ENCODE measurements around the gene AFG1L. TPM values are rescaled to one million over a fixed set of nuclear protein-coding genes. Genes with fewer than 3 reads are reported as not detected.

Gene AFG1L
- total RNA-seq, 1 donor from 2014 or later = 0.53 TPM

DNA sequence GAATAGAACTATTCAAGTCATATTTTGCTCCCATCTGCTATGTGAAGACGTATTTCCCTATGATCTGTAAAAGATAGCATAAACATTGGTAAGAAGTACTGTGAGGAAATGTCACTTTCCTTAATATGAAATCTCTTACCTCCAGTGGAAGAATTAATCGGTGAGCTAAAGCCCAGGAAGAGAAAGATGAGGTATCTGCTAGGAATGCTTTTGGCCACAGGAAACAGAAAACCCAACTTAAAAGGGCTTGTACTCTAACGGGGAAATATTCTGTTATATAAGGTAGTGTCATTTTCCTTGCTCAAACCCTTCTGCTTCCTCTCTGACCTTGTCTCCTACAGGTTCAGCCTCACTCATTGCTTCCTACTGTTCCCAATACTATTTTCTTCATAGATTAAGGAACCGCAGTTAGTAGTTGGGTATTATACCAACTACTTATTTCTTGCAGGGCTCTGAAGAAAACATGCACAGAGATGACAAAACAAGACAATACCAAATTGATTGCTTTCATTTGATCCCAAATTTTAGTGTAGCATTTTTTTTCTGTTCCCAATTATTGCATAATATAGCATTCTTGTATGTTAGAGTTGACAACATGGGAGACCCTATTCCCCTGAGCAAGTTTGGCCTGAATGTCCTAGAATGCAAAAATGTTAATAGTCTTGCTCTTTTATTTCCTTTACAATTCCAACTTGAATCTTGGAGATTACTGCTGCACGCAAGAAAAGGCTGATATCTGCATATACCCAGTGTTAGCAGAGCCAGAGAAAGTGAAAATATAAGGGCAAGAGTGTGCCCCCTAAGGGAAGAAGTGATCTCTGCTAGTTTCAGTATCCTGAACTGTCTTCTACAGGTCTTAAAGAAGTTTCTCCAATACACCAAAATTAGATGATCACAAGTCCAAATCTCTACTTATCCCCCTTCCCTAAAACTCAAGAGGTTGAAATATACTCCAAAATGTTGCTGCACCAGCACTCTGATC, 65.3 kb downstream of the AFG1L start:
- intact Hi-C loops (cut with DNase I) = no loop called here
- TF ChIP-seq, protein P1, sequence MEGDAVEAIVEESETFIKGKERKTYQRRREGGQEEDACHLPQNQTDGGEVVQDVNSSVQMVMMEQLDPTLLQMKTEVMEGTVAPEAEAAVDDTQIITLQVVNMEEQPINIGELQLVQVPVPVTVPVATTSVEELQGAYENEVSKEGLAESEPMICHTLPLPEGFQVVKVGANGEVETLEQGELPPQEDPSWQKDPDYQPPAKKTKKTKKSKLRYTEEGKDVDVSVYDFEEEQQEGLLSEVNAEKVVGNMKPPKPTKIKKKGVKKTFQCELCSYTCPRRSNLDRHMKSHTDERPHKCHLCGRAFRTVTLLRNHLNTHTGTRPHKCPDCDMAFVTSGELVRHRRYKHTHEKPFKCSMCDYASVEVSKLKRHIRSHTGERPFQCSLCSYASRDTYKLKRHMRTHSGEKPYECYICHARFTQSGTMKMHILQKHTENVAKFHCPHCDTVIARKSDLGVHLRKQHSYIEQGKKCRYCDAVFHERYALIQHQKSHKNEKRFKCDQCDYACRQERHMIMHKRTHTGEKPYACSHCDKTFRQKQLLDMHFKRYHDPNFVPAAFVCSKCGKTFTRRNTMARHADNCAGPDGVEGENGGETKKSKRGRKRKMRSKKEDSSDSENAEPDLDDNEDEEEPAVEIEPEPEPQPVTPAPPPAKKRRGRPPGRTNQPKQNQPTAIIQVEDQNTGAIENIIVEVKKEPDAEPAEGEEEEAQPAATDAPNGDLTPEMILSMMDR (IDR thresholded peaks at IDR 0.05) = no peak
- H3K4me3 ChIP-seq = no peak overlapping the region
- no peaks in the 10 kb centered on the region for H3K9me3 ChIP-seq
- H3K27me3 ChIP-seq = no peaks in the 10 kb centered on the region
- H3K36me3 ChIP-seq = peaks cover 0 to 5% of the 10 kb centered on the region in 2 donors
- H3K27ac ChIP-seq = no peak overlapping the region
- no peaks in the 10 kb centered on the region for H3K4me1 ChIP-seq
- no peak for DNase-seq (ENCODE audit: low spot score in 2 of 2)

- Histone ChIP-seq H3K36me3 (peaks cover 0 to 5% of the 10 kb centered on the region in 2 donors), H3K4me3 (no peak overlapping the region), H3K27ac (no peak overlapping the region), H3K27me3 (no peaks in the 10 kb centered on the region), H3K9me3 (no peaks in the 10 kb centered on the region), H3K4me1 (no peaks in the 10 kb centered on the region)
- TF ChIP-seq, protein P1 (IDR thresholded peaks at IDR 0.05) = no peak
- intact Hi-C loops (cut with DNase I) = no loop called here
- no peak for DNase-seq (ENCODE audit: low spot score in 2 of 2)
Measured at GRCh38 chr6:108360919-108361311, 66.1 kb downstream of the AFG1L start.

DNA sequence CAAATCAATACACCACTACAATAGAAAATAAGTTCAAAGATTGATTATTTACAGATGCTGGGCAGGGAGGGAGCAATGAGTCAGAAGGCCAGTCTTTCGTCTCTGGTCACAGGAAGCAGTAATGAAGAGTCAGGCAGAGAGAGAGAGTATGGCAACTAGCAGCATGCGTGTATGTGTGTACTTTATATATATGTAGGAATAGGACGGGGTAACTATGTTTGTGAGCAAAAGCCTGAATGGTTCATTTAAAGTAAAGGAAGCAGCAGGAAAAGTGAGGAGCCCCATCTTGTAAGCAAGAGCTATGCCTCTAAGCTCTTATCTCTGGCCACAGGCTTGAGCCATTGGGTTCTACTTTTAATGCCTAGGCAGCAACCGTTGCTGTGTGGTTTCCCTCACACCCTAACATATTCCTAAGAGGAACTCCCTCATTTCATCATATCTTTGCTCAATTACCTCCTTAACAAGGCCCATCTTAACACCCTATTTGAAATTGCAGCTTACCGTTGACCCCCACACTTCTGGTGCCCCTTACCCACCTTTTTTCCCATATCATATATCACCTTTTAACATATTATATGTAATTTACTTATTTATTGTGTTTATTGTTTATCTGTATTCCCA, 66.6 kb downstream of the AFG1L start:
- no peaks in the 10 kb centered on the region for H3K4me1 ChIP-seq
- no peaks in the 10 kb centered on the region for H3K27me3 ChIP-seq
- H3K9me3 ChIP-seq = no peaks in the 10 kb centered on the region
- TF ChIP-seq, protein P1 (IDR thresholded peaks at IDR 0.05) = no peak
- intact Hi-C loops (cut with DNase I) = no loop called here
- no peak for DNase-seq (ENCODE audit: low spot score in 2 of 2)
- H3K36me3 ChIP-seq = peaks cover 0 to 5% of the 10 kb centered on the region in 2 donors
- no peak overlapping the region for H3K27ac ChIP-seq
- H3K4me3 ChIP-seq = no peak overlapping the region

DNA sequence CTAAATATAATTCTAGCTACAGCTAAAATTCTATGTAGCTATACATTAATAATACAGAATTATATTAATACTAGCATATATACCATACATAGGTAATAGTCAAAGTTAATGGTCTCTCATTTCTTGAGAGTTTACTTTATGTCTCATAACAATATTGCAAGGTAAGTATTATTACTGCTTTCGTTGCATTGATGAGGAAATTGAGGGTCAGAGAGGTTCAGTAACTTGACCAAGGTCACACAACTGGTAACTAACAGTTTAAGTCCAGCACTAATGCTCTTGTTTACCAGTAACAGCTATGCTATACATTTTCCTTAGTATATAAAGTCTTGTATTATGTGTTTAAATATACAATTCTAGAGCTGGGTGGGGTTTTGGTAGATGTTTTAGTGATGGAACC, 67.6 kb downstream of the AFG1L start:
- Histone ChIP-seq H3K9me3 (no peaks in the 10 kb centered on the region), H3K27ac (no peak overlapping the region), H3K27me3 (no peaks in the 10 kb centered on the region), H3K36me3 (no peaks in the 10 kb centered on the region), H3K4me3 (no peak overlapping the region), H3K4me1 (no peaks in the 10 kb centered on the region)
- no peak for DNase-seq (ENCODE audit: low spot score in 2 of 2)
- TF ChIP-seq, protein P1 (IDR thresholded peaks at IDR 0.05) = no peak
- intact Hi-C loops (cut with DNase I) = no loop called here

DNA sequence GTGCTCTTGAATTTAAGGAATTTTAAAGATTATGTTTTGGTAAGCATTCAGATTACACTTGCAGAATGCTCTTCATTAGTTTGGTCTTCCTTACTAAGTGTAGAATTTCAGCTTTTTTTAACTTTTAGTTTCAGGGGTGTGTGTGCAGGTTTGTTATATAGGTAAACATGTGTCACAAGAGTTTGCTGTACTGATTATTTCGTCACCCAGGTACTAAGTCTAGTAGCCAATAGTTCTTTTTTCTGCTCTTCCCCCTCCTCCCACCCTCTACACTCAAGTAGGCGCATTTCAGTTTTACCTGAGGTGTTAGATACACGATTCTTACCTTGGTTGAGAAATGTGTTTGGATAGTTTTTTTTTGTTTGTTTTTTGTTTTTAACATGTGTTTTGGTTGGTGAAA, 68.3 kb downstream of the AFG1L start:
- H3K27me3 ChIP-seq = no peaks in the 10 kb centered on the region
- TF ChIP-seq, protein P1 (IDR thresholded peaks at IDR 0.05) = no peak
- H3K9me3 ChIP-seq = no peaks in the 10 kb centered on the region
- no peaks in the 10 kb centered on the region for H3K4me1 ChIP-seq
- H3K27ac ChIP-seq = no peak overlapping the region
- no peak overlapping the region for H3K4me3 ChIP-seq
- intact Hi-C loops (cut with DNase I) = no loop called here
- H3K36me3 ChIP-seq = no peaks in the 10 kb centered on the region
- no peak for DNase-seq (ENCODE audit: low spot score in 2 of 2)
